GM18873 (cell line): ENCODE measurements around the gene ANAPC5.
"Not testable (repeated sequence)": the region's sequence is repeated elsewhere in the genome, so short reads cannot be mapped to it uniquely, and the experiment has no call there.

Source experiments
- ATAC-seq: cut with Tn5 transposase; IDR thresholded peaks from one replicate; pipeline ENCODE4 v1.9.1; 2021; ENCODE audit warnings: mild to moderate bottlenecking, moderate library complexity, moderate number of reproducible peaks; ENCODE audit not compliant: unreplicated experiment, low FRiP score

Gene ANAPC5

DNA sequence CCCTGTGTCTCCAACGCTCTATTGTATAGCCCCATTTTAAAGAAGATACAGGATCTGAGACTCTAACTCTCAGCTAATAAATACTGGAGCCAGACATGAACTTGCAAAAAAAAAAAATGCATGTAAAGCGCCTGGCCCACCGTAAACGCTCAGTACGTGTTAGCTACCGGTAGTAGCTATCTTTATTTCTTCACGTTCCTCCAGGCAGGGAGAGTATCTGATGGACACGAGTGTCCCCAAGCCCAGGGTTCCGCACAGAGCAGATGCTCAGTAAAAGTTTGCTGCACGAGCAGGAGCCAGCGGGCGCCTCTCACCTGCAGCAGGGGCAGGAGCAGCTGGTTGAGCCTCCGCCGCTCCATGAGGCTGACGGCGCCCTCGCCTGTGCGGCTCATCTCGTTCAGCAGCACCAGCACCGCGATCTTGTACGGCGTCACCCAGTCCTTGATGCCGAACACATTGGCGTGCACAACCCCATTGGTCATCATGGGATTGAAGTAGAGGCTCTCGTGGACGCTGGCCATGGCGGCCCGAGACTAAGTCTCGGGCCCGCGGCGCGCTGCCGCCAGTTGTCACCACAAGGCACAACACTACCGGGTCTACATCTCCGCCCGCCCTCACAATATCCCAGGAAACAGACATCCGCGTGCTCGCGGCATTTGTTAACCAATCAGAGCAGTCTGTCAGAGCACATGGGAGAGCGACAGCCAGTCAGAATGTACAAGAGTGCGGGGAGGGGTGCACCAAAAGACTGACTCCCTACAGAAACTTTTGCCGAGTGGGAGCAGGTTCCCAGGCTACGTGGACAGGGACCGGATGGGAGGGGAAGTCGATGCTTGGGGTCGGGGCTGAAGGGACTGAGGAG lies at the start of gene ANAPC5:
Gene ANAPC5 (minus strand): TSS at position 592 of the 862 bp plus-strand sequence. CDS start 71 bp downstream, at position 521.
- peak; percentile 98 for ATAC-seq

DNA sequence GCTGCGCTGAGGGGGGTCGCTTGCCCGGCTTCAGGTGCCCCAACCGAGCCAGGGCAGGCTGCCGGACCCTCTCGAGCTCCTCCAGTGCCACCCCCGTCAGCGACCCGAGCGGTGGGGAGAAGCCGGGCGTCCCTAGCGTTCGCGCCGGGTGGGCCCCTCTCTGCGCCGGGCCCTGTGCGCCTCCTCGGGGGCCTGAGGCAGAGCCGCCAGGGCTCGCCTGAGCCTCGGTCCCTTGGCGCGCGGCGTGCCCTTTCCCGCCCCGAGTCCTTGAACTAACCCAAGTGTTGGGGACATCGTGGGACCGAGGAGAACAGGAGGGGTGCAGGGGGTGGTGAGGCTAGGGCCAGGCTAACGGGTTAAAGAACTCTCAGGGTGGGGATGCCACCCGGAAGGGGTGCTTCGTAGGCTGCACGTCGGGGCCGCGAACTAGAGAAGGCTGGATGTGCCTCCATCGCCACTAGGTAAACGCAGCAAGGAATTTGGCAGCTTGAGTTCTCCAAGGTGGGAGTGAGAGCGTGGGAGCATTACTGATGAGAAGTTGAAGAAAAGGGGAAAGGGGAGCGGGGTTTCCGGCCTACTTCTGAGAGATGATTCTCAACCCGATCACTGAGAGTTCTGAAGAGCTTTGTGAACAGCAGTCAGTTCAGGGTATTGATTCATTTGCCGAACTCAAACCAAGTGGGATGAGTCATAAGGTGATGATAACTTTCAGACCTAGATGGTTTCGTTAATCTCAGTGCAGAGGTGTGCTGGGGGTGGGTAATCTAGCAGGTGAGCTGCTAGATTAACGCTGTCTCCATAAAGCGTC lies 48.3 kb upstream of the ANAPC5 start:
- peak; percentile 27 for ATAC-seq

DNA sequence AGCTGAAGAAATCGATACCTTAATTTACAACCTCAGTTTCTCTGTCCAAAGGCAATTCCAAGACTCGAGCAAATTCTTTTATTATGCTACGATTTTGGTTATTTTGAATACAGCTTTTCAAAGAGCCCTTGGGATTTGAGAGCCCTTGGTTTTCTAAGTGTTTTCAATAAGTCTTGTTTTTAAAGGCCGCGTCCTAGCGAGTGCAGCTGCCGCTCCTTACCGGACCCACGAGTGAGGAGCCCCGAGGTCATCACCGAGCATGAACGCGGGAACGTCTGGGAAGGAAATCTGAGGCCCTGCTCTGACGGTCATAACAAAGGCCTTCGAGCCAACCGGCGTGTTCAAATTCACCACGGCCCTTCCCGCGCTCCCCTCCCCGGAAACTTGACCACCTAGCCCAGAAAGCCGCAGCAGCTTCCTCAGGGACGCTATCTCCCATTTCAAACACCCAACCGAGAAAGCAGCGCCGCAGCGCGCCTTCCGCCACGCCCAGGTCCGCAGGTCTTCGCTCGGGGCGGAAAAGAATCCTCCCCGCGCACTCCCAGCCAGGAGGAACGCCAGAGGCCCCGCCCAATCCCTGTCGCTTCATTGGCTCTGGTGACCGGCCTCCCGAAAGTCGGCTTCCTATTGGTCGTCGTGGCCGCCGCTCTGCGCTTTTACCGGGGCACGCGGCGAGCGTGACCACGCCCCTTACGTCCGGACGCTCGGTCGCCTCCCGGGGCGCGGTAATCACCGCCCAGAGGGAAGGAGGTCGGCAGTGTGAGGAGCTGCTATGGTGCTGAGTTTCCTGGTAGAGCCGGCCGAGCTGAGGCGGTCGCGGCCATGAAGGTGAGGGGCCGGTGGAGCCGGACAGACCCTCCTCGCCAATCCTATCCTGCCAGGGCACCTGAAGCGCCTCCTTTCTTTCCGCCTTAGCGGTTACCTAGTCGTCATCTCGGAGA lies 47.5 kb upstream of the ANAPC5 start, which contains the start of gene RNF34:
Gene RNF34 (plus strand): TSS at position 728 of the 941 bp plus-strand sequence. CDS start 95 bp downstream, at position 823.
- ATAC-seq, result peak; percentile 89

GRCh38 chr12:121398355-121398754 lies 46.1 kb upstream of the ANAPC5 start:
- no peak for ATAC-seq

- ATAC-seq, result no peak
These were observed 45.3 kb upstream of the ANAPC5 start for GRCh38 chr12:121397521-121397920.

DNA sequence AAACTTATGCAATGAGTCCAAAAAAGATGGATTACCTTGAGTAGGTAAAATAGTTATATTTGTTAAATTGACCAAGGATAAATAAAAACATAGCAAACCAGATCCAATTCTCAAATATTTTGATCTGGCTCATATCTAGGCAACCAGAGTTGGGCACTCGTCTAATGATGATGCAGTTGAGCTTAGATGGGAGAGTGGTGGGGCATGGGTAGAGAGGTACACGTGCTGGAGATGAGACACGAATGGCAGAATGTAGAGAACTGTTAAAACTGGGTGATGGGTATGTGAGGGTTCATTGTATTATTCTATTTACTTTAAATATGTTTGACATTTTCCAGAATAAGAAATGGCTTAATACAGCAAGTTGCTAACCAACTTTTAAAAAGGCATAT lies 40.1 kb upstream of the ANAPC5 start:
- no peak for ATAC-seq

- ATAC-seq, result no peak
These were observed 39.6 kb upstream of the ANAPC5 start for GRCh38 chr12:121391619-121392324.

DNA sequence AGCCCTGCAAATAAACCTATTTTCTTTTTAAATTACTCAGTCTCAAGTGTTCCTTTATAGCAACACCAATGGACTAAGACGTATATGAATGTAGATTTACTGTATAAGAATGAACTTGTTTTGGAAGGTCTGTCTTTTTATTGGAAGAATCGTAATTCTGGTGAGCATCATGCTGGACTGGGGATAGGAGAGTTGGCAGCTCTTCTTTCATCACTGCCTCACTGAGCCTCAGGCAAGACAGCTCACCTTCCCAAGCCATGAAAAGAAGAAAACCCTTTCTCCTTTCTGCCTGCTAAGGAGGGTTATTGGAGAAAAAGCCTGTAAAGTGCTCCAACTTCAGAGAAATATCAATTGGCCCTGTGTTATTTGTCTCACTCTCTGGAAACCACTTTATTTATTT lies 38.6 kb upstream of the ANAPC5 start:
- ATAC-seq, result no peak

GRCh38 chr12:121388421-121388981 lies 36.3 kb upstream of the ANAPC5 start:
- ATAC-seq, result no peak

DNA sequence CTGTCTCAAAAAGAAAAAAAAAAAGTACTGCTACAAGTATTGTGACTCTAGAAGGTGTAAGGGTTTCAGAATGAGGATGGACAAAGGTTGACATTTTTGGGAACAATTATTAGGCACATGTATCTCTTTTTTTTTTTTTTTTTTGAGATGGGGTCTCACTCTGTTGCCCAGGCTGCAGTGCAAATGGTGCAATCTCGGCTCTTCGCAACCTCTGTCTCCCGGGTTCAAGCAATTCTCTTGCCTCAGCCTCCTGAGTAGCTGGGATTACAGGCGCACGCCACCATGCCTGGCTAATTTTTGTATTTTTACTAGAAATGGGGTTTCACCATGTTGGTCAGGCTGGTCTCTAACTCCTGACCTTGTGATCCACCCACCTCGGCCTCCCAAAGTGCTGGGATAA lies 32.7 kb upstream of the ANAPC5 start:
- ATAC-seq, result not testable (repeated sequence)

GRCh38 chr12:121383601-121384021 lies 31.4 kb upstream of the ANAPC5 start:
- ATAC-seq, result no peak

- no peak for ATAC-seq
These were observed 27.7 kb upstream of the ANAPC5 start for GRCh38 chr12:121379945-121380344.

DNA sequence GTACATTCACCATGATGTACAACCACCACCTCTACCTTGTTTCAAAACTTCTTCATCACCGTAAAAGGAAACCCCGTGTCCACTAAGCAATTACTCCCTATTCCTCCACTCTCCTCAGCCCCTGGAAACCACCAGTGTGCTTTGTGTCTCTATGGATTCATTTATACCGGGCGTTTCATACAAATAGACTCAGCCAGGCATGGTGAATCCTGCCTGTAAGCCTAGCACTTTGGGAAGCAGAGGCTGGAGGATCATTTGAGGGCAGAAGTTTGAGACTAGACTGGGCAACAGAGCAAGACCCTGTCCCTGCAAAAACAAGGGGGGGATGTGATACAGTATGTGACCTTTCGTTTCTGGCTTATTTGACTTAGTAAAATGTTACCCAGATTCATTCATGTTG lies 26.5 kb upstream of the ANAPC5 start:
- ATAC-seq, result no peak

- no peak for ATAC-seq
These were observed 24.8 kb upstream of the ANAPC5 start for GRCh38 chr12:121376754-121377697.

GRCh38 chr12:121374945-121375584 lies 22.9 kb upstream of the ANAPC5 start:
- ATAC-seq, result not testable (repeated sequence)

DNA sequence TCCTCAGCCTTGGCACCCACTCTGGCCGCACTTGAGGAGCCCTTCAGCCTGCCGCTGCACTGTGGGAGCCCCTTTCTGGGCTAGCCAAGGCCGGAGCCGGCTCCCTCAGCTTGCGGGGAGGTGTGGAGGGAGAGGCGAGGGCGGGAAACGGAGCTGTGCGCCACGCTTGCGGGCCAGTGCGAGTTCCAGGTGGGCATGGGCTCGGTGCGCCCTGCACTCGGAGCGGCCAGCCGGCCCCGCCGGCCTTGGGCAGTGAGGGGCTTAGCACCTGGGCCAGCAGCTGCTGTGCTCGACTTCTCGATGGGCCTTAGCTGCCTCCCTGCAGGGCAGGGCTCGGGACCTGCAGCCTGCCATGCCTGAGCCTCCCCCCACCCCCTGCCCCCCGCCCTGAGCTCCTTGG lies 22.1 kb upstream of the ANAPC5 start:
- ATAC-seq, result not testable (repeated sequence)

DNA sequence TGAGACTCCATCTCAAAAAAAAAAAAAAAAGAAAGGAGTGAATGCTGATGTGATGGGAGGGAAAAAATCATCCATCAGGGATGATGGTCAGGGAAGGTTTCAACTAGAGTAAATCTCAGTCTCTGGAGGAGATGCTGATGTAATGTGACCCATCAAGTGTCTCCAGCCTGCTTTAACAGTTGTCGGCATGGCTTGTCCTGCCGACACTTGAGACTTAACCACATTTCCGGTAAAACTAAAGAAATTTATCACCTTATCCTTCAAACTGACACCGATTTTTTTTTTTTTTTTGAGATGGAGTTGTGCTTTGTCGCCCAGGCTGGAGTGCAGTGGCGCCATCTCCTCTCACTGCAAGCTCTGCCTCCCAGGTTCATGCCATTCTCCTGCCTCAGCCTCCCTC lies 21.5 kb upstream of the ANAPC5 start:
- no peak for ATAC-seq

- ATAC-seq, result no peak
These were observed 19.2 kb upstream of the ANAPC5 start for GRCh38 chr12:121371404-121371803.
